Endothelial cell of umbilical vein (primary cell): Measurements from ENCODE around the gene KLK14. TPM values are rescaled to one million over a fixed set of nuclear protein-coding genes. Genes with fewer than 3 reads are reported as not detected.

Experiments
- BruUV-seq: library from RNA; stranded (reverse); fragments of 400-500 nt; replicated peaks from 2 replicates; lab custom pipeline; 2021; lab: Mats Ljungman, UMichigan
- CTCF ChIA-PET: fragments of 300-600, 350-600 bp; sonication (Branson Sonifier 250); formaldehyde crosslinking; loops from one replicate; lab custom pipeline; 2021; ENCODE audit warnings: antibody characterized with exemption, inconsistent platforms; lab: Charles Lee
- POLR2A ChIA-PET: fragments of 300-600, 350-600 bp; sonication (Branson Sonifier 250); formaldehyde crosslinking; loops from one replicate; lab custom pipeline; 2021; ENCODE audit warnings: antibody characterized with exemption, inconsistent platforms; lab: Charles Lee
- DNase-seq: peaks from one replicate; pipeline ENCODE4 v3.0.0-alpha.2; 2011; ENCODE audit warnings: low read depth, low spot score
- FAIRE-seq: peaks from 2 replicates; lab custom pipeline; 2011; peaks lifted over from hg19 to GRCh38; lab: Jason Lieb, UNC
- H2AFZ ChIP-seq: 2 replicates; pipeline ENCODE4 v1.6.0; 2012; ENCODE audit warnings: low read depth, low read length, control low read depth, inconsistent platforms
- H3K27ac ChIP-seq: 2 replicates; pipeline ENCODE4 v1.5.1; 2011; ENCODE audit warnings: low read depth, mild to moderate bottlenecking, control low read depth, low read length, moderate library complexity; ENCODE audit not compliant: insufficient read depth
- H3K27me3 ChIP-seq, 2 experiments: 2 replicates each; pipeline versions ENCODE4 v1.6.0 to v1.6.1; 2011; ENCODE audit warnings: low read length in 2 of 2, mixed read lengths in 1 of 2; ENCODE audit not compliant: control insufficient read depth in 2 of 2, insufficient read depth in 2 of 2
- H3K36me3 ChIP-seq, 2 experiments: 2 replicates in 1 of 2; 3 replicates in 1 of 2; pipeline ENCODE4 v1.5.1; 2011; ENCODE audit warnings: low read length in 2 of 2, mild to moderate bottlenecking in 1 of 2, moderate library complexity in 1 of 2; ENCODE audit not compliant: control insufficient read depth in 2 of 2, insufficient read depth in 2 of 2; ENCODE audit errors: extremely low read depth in 1 of 2
- H3K4me1 ChIP-seq: 3 replicates; pipeline ENCODE4 v1.5.1; 2011; ENCODE audit warnings: mild to moderate bottlenecking, low read length; ENCODE audit not compliant: control insufficient read depth, insufficient read depth; ENCODE audit errors: extremely low read depth
- H3K4me2 ChIP-seq: 2 replicates; pipeline ENCODE4 v1.6.1; 2011; ENCODE audit warnings: low read length, control low read depth, mixed read lengths; ENCODE audit not compliant: insufficient read depth
- H3K4me3 ChIP-seq, 3 experiments: fragments of 200-600 bp in 1 of 3; sonication (generic), shearing (Covaris generic) in 1 of 3; replicated peaks in 1 of 3; 2 replicates each; pipeline ENCODE4 v1.5.1; 2011 to 2016; ENCODE audit warnings: control low read depth in 3 of 3, low read length in 3 of 3, mild to moderate bottlenecking in 2 of 3, inconsistent platforms in 1 of 3, low read depth in 1 of 3, moderate library complexity in 1 of 3; ENCODE audit not compliant: insufficient read depth in 1 of 3
- H3K79me2 ChIP-seq: 2 replicates; pipeline ENCODE4 v1.6.0; 2012; ENCODE audit warnings: low read length, inconsistent platforms; ENCODE audit not compliant: control insufficient read depth, insufficient read depth
- H3K9ac ChIP-seq: replicated peaks from 2 replicates; pipeline ENCODE3; 2011; ENCODE audit warnings: low read length, control low read depth; ENCODE audit not compliant: insufficient read depth; ENCODE audit errors: extremely low read depth
- H3K9me1 ChIP-seq: replicated peaks from 3 replicates; pipeline ENCODE4 v1.6.0; 2011; ENCODE audit warnings: mild to moderate bottlenecking, low read length; ENCODE audit not compliant: control insufficient read depth, insufficient read depth; ENCODE audit errors: extremely low read depth
- H3K9me3 ChIP-seq: replicated peaks from 2 replicates; pipeline ENCODE4 v1.5.1; 2012; ENCODE audit warnings: low read length, inconsistent platforms; ENCODE audit not compliant: control insufficient read depth, insufficient read depth
- H4K20me1 ChIP-seq: replicated peaks from 2 replicates; pipeline ENCODE3; 2011; ENCODE audit warnings: mild to moderate bottlenecking, low read length; ENCODE audit not compliant: control insufficient read depth, insufficient read depth; ENCODE audit errors: extremely low read depth
- EZH2 ChIP-seq: IDR thresholded peaks from 2 replicates; pipeline ENCODE4 v1.6.1; 2012; ENCODE audit warnings: borderline replicate concordance, low read depth, mild to moderate bottlenecking, moderate library complexity, low read length, inconsistent platforms; ENCODE audit not compliant: severe bottlenecking
- FOS ChIP-seq: IDR thresholded peaks from 2 replicates; pipeline ENCODE4 v1.6.1; 2011; ENCODE audit warnings: mild to moderate bottlenecking, low read length, moderate library complexity, borderline replicate concordance; ENCODE audit not compliant: insufficient read depth
- GATA2 ChIP-seq: IDR thresholded peaks from 2 replicates; pipeline ENCODE4 v1.7.0; 2011; ENCODE audit warnings: low read depth, mild to moderate bottlenecking, moderate library complexity, mixed read lengths, low read length; ENCODE audit not compliant: insufficient read length, insufficient read depth
- JUN ChIP-seq: IDR thresholded peaks from 2 replicates; pipeline ENCODE4 v1.6.1; 2011; ENCODE audit warnings: borderline replicate concordance, low read depth; ENCODE audit not compliant: insufficient read length, insufficient read depth
- MYC ChIP-seq: IDR thresholded peaks from one replicate; pipeline ENCODE4 v1.6.1; 2011; ENCODE audit warnings: mild to moderate bottlenecking, low read depth, low read length
- POLR2A ChIP-seq: IDR thresholded peaks from 2 replicates; pipeline ENCODE4 v1.6.1; 2012; ENCODE audit warnings: low read depth, mild to moderate bottlenecking, control low read depth, low read length
- POLR2AphosphoS5 ChIP-seq: IDR thresholded peaks from 2 replicates; pipeline ENCODE4 v1.6.1; 2012; ENCODE audit warnings: low read depth, mild to moderate bottlenecking, control low read depth, low read length, moderate library complexity; ENCODE audit not compliant: insufficient read depth
- dilution Hi-C: fragments of 300-500 bp; cut with MboI; formaldehyde crosslinking; loops from one replicate; pipeline ENCODE4 v1.15.0; 2019; ENCODE audit warnings: low sequenced_read_pairs; ENCODE audit not compliant: extremely low pct_ligation_motif_present
- intact Hi-C: fragments of 100-400 bp; cut with micrococcal nuclease; formaldehyde crosslinking; loops from one replicate; pipeline ENCODE4 v1.10.0; 2022
- polyA plus RNA-seq, 4 experiments: library from polyadenylated mRNA; depleted of rRNA in 3 of 4; stranded (reverse) in 3 of 4; unstranded in 1 of 4; fragments of >200 nt; gene quantifications; 2 replicates each; pipeline versions ENCODE4 v1.2.1 to v1.2.3, GENCODE V29; 2011 to 2012; ENCODE audit warnings: missing spikeins in 1 of 4
- total RNA-seq: library from RNA; stranded (reverse); gene quantifications from 2 replicates; pipeline ENCODE4 v1.2.3, GENCODE V29; 2021
- TF ChIP-seq, protein P1 (sequence below): IDR thresholded peaks from 2 replicates; pipeline ENCODE4 v1.6.1; 2011; ENCODE audit not compliant: insufficient read depth, insufficient read length
- TF ChIP-seq, protein P2 (sequence below), 2 donors: IDR thresholded peaks; 1 replicate in 1 of 2; 2 replicates in 1 of 2; pipeline ENCODE4 v1.5.1; 2011; ENCODE audit warnings: low read length in 2 of 2, mild to moderate bottlenecking in 2 of 2, moderate library complexity in 2 of 2, control low read depth in 1 of 2, inconsistent platforms in 1 of 2, low read depth in 1 of 2; ENCODE audit not compliant: insufficient read depth in 1 of 2; ENCODE audit errors: extremely low read depth in 1 of 2

Gene KLK14
- total and polyA plus RNA-seq, 2 donors (not counting 3 experiments of a cell fraction or from before 2014, with no cell fraction given), result 0.12 TPM; not detected in 1

DNA sequence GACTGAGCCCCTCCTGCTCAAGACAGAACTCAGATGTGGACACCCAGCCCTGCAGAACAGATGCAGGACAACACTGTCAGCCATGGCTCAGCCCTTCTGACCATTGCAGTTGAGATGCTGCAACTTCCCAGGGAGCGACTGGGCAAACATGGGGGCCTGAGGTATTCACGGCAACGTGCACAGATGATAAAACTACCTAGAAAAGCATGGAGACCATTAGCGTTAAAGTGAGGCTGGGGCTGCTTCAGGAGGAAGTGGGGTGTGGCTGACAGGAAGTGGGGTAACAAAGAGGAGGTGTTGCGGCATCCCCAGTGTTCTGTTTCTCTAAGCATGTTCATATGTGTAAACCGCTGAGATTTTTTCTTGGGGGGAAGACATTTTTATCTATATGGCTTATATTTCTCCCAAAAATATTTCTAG, 40.7 kb upstream of the KLK14 start:
- H3K4me2 ChIP-seq, result no peak overlapping the region
- dilution Hi-C loops (no loop called here), intact Hi-C loops (no loop called here)
- TF ChIP-seq POLR2AphosphoS5 (no peak), GATA2 (no peak), EZH2 (no peak), JUN (no peak), POLR2A (no peak), MYC (no peak), FOS (no peak)
- TF ChIP-seq, protein P1, sequence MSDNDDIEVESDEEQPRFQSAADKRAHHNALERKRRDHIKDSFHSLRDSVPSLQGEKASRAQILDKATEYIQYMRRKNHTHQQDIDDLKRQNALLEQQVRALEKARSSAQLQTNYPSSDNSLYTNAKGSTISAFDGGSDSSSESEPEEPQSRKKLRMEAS, result no peak
- TF ChIP-seq, protein P2, sequence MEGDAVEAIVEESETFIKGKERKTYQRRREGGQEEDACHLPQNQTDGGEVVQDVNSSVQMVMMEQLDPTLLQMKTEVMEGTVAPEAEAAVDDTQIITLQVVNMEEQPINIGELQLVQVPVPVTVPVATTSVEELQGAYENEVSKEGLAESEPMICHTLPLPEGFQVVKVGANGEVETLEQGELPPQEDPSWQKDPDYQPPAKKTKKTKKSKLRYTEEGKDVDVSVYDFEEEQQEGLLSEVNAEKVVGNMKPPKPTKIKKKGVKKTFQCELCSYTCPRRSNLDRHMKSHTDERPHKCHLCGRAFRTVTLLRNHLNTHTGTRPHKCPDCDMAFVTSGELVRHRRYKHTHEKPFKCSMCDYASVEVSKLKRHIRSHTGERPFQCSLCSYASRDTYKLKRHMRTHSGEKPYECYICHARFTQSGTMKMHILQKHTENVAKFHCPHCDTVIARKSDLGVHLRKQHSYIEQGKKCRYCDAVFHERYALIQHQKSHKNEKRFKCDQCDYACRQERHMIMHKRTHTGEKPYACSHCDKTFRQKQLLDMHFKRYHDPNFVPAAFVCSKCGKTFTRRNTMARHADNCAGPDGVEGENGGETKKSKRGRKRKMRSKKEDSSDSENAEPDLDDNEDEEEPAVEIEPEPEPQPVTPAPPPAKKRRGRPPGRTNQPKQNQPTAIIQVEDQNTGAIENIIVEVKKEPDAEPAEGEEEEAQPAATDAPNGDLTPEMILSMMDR (IDR thresholded peaks at IDR 0.05; ENCODE audit: extremely low read depth in 1 of 2, insufficient read depth in 1 of 2, low read depth in 1 of 2, low read length in 2 of 2), result no peak
- ChIA-PET CTCF (no interaction called here), POLR2A (no interaction called here)
- H3K79me2 ChIP-seq, result no peaks in the 10 kb centered on the region
- no peaks in the 10 kb centered on the region for H3K9me1 ChIP-seq
- no peak overlapping the region for H3K27ac ChIP-seq
- FAIRE-seq (no peak), DNase-seq (no peak)
- BruUV-seq, result no TSS peak
- H3K9me3 ChIP-seq, result no peaks in the 10 kb centered on the region
- H3K4me1 ChIP-seq, result peaks cover 4% of the 10 kb centered on the region
- H3K27me3 ChIP-seq, result no peaks in the 10 kb centered on the region
- H4K20me1 ChIP-seq, result no peaks in the 10 kb centered on the region
- no peak overlapping the region for H2AFZ ChIP-seq
- no peak overlapping the region for H3K9ac ChIP-seq
- no peaks in the 10 kb centered on the region for H3K36me3 ChIP-seq
- H3K4me3 ChIP-seq, result no peak overlapping the region
